Stomach (tissue), 9 donors: ENCODE results near the gene WDR37. TPM values are rescaled to one million over a fixed set of nuclear protein-coding genes. Genes with fewer than 3 reads are reported as not detected.

Source experiments
- DNase-seq, 2 donors: peaks; one replicate each; pipeline versions ENCODE4 v3.0.0 to v3.0.0-alpha.2; 2013 to 2019
- H3K27ac ChIP-seq, 5 donors: fragments of 200-600 bp in 4 of 5; sonication (generic) in 4 of 5; one replicate each; pipeline ENCODE4 v1.5.1; 2013 to 2019; ENCODE audit warnings: mild to moderate bottlenecking in 1 of 5, moderate library complexity in 1 of 5
- H3K27me3 ChIP-seq, 3 donors: fragments of 200-600 bp; sonication (generic); one replicate each; pipeline ENCODE4 v1.5.1; 2017 to 2019; ENCODE audit warnings: mixed run types in 1 of 3
- H3K36me3 ChIP-seq, 4 donors: fragments of 200-600 bp; sonication (generic); 1 replicate in 3 of 4; 2 replicates in 1 of 4; pipeline ENCODE4 v1.5.1; 2016 to 2019
- H3K4me1 ChIP-seq, 4 donors: fragments of 200-600 bp; sonication (generic); one replicate each; pipeline ENCODE4 v1.5.1; 2016 to 2019
- H3K4me3 ChIP-seq, 4 donors: fragments of 200-600 bp; sonication (generic) in 3 of 4; one replicate each; pipeline ENCODE4 v1.5.1; 2016 to 2019; ENCODE audit warnings: mild to moderate bottlenecking in 1 of 4
- H3K9me3 ChIP-seq, 4 donors: fragments of 200-600 bp; sonication (generic); one replicate each; pipeline ENCODE4 v1.5.1; 2016 to 2019
- CTCF ChIP-seq, 7 experiments: fragments of 450-650 bp in 4 of 7; fragments of 200-600 bp in 3 of 7; sonication (generic) in 3 of 7; IDR thresholded peaks; one replicate each; pipeline ENCODE4 v1.5.1; 2016 to 2019; ENCODE audit warnings: antibody characterized with exemption in 7 of 7, control low read depth in 2 of 7, mild to moderate bottlenecking in 1 of 7
- EP300 ChIP-seq: sonication (generic); formaldehyde crosslinking; IDR thresholded peaks from one replicate; pipeline ENCODE4 v1.6.1; 2017; ENCODE audit warnings: antibody characterized with exemption
- POLR2A ChIP-seq, 4 donors: fragments of 450-650 bp; IDR thresholded peaks; one replicate each; pipeline ENCODE4 v1.6.1; 2016; ENCODE audit warnings: antibody characterized with exemption in 4 of 4, control low read depth in 2 of 4, mild to moderate bottlenecking in 1 of 4, moderate library complexity in 1 of 4
- POLR2AphosphoS5 ChIP-seq, 3 donors: sonication (generic); formaldehyde crosslinking; IDR thresholded peaks; one replicate each; pipeline ENCODE4 v1.6.1; 2016; ENCODE audit warnings: antibody characterized with exemption in 3 of 3
- WGBS, 5 donors: extraction: QIAGEN DNeasy Blood & Tissue Kit in 3 of 5; methylation state at CpG; one replicate each; pipeline versions ENCODE4 v1.1.5 to v1.1.7; 2013 to 2018; 5-methylcytosine and 5-hydroxymethylcytosine counted together
- intact Hi-C: fragments of 100-400 bp; cut with DNase I; formaldehyde crosslinking; loops from one replicate; pipeline ENCODE4 v1.15.1; 2023; ENCODE audit warnings: low total_unique reads
- polyA plus RNA-seq, 3 donors: library from polyadenylated mRNA; stranded (reverse); fragments of 200-250 nt; gene quantifications; one replicate each; pipeline ENCODE4 v1.2.3, GENCODE V29; 2013
- total RNA-seq, 5 donors: library from RNA; depleted of rRNA; stranded (reverse); fragments of >200 nt; gene quantifications; one replicate each; pipeline versions ENCODE4 v1.1.0 to v1.2.3, GENCODE V29; 2014 to 2016
- donor health status: healthy with polysubstance abuse.
- donor health status: Bipolar disorder and iron deficiency.
- donor health status: healthy.

WDR37 gene
- total and polyA plus RNA-seq, 8 donors, result 5.3 to 165 (median 12.6) TPM

- TF ChIP-seq CTCF (IDR thresholded peaks at IDR 0.05), result no peak
- TF ChIP-seq EP300, result no peak
- TF ChIP-seq POLR2AphosphoS5 (IDR thresholded peaks at IDR 0.05), result no peak
- TF ChIP-seq POLR2A (IDR thresholded peaks at IDR 0.05), result no peak
Measured at GRCh38 chr10:1100143-1100542, 44.0 kb downstream of the WDR37 start.

GRCh38 chr10:1100691-1101368 lies 44.6 kb downstream of the WDR37 start:
- H3K9me3 ChIP-seq, result no peaks in the 10 kb centered on the region
- peaks cover 0 to 9% (median 0%) of the 10 kb centered on the region in 4 donors for H3K4me1 ChIP-seq
- H3K27me3 ChIP-seq, result no peaks in the 10 kb centered on the region
- DNase-seq, result no peak
- intact Hi-C loops, result no loop called here
- 72 to 79% (median 76%) methylated on average over 23 of the region's 23 CpGs for WGBS, 5 donors
- TF ChIP-seq CTCF (IDR thresholded peaks at IDR 0.05) (no peak), POLR2AphosphoS5 (IDR thresholded peaks at IDR 0.05) (no peak), POLR2A (IDR thresholded peaks at IDR 0.05) (no peak), EP300 (no peak)
- no peak overlapping the region for H3K4me3 ChIP-seq
- H3K36me3 ChIP-seq, result peaks cover 51 to 97% (median 94%) of the 10 kb centered on the region in 4 donors
- no peak overlapping the region for H3K27ac ChIP-seq

More at GRCh38 chr10:1100143-1100542, 44.0 kb downstream of the WDR37 start:
- peaks cover 51 to 97% (median 94%) of the 10 kb centered on the region in 4 donors for H3K36me3 ChIP-seq
- whole genome bisulfite sequencing, 5 donors, result 62 to 82% (median 71%) methylated on average over 3 of the region's 3 CpGs
- H3K4me3 ChIP-seq, result no peak overlapping the region
- no peaks in the 10 kb centered on the region for H3K9me3 ChIP-seq
- H3K27me3 ChIP-seq, result no peaks in the 10 kb centered on the region
- no peak overlapping the region for H3K27ac ChIP-seq
- intact Hi-C loops, result no loop called here
- H3K4me1 ChIP-seq, result peaks cover 0 to 9% (median 0%) of the 10 kb centered on the region in 4 donors
- no peak for DNase-seq

GRCh38 chr10:1101946-1102345 lies 45.8 kb downstream of the WDR37 start:
- no peak for DNase-seq
- peaks cover 52 to 97% (median 94%) of the 10 kb centered on the region in 4 donors for H3K36me3 ChIP-seq
- TF ChIP-seq POLR2AphosphoS5 (IDR thresholded peaks at IDR 0.05), result no peak
- TF ChIP-seq EP300, result no peak
- no peak for TF ChIP-seq POLR2A (IDR thresholded peaks at IDR 0.05)
- TF ChIP-seq CTCF (IDR thresholded peaks at IDR 0.05), result no peak
- peaks cover 0 to 9% (median under 1%) of the 10 kb centered on the region in 4 donors for H3K4me1 ChIP-seq
- 93 to 98% (median 96%) methylated on average over 37 of the region's 37 CpGs for WGBS, 5 donors
- no peaks in the 10 kb centered on the region for H3K9me3 ChIP-seq
- H3K4me3 ChIP-seq, result no peak overlapping the region
- no peak overlapping the region for H3K27ac ChIP-seq
- intact Hi-C loops, result no loop called here
- no peaks in the 10 kb centered on the region for H3K27me3 ChIP-seq

GRCh38 chr10:1102416-1102815 lies 46.2 kb downstream of the WDR37 start:
- H3K36me3 ChIP-seq, result peaks cover 52 to 97% (median 94%) of the 10 kb centered on the region in 4 donors
- 88 to 93% (median 91%) methylated on average over 7 of the region's 7 CpGs for WGBS, 5 donors
- intact Hi-C loops, result no loop called here
- no peaks in the 10 kb centered on the region for H3K27me3 ChIP-seq
- peaks cover 0 to 9% (median 5%) of the 10 kb centered on the region in 4 donors for H3K4me1 ChIP-seq
- no peaks in the 10 kb centered on the region for H3K9me3 ChIP-seq
- DNase-seq, result no peak
- TF ChIP-seq POLR2AphosphoS5 (IDR thresholded peaks at IDR 0.05), result no peak
- TF ChIP-seq CTCF (IDR thresholded peaks at IDR 0.05), result no peak
- TF ChIP-seq POLR2A (IDR thresholded peaks at IDR 0.05), result no peak
- no peak for TF ChIP-seq EP300
- H3K4me3 ChIP-seq, result no peak overlapping the region
- no peak overlapping the region for H3K27ac ChIP-seq
